HG03565 (cell line): Measurements from ENCODE around the gene SBF2.
"Not testable (repeated sequence)": the region's sequence is repeated elsewhere in the genome, so short reads cannot be mapped to it uniquely, and the experiment has no call there.

ENCODE experiments used
- ATAC-seq: cut with Tn5 transposase; IDR thresholded peaks from one replicate; pipeline ENCODE4 v1.9.1; 2021; ENCODE audit warnings: mild to moderate bottlenecking, moderate library complexity; ENCODE audit not compliant: unreplicated experiment

SBF2 gene

DNA sequence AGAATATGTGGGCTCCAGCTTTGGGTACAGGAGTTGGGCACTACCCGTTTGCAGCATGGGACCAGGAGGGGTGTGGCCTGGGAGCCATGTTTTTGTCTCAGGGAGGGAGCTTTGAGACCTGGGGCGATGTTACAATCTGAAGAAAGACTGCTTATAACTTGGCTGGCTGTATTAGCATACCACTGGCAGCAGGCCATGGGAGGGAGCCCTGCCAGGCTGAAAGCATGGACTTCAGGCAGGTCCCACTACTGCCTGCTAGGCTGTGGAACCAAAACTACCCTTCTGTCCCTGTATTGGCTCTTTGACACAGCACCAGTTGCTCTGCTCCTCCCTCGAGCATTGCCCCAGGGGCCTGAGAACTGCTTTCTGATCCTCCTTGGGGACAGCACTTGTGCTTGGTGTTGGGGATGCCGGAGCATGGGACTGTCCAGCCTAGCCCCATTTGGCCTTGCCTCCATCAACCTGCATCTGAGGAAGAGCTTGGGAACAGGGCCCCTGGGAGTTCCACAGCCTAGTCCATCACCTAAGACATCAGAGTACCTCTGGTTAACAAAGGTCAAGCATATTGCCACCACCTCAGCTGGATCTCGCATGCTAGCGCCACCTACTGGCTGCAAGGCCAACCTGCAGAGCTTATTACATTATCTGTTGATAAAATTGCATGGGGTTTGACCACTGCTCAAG, 217.4 kb downstream of the SBF2 start:
- no peak for ATAC-seq

- ATAC-seq: no peak
Observed at GRCh38 chr11:10075141-10075540, 218.9 kb downstream of the SBF2 start.

GRCh38 chr11:10072841-10073240, 221.2 kb downstream of the SBF2 start:
- no peak for ATAC-seq

DNA sequence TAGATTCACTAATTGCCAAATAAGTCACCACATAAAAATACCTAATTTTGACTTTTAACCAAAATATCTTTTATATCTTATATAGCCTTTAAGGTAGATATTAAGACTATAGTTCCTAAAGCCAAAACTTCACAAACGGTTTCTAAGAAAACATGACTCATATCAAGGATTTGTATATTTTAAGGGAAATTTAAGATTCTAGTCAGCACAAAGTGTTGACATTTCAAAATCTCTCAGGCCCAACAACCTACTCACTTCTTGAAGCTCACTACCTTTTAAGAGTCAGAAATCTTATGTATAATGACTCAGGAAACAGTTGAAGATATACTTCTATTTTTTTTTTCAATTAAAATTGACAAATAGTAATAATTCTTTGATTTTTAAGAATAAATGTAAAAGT, 221.9 kb downstream of the SBF2 start:
- ATAC-seq: no peak

DNA sequence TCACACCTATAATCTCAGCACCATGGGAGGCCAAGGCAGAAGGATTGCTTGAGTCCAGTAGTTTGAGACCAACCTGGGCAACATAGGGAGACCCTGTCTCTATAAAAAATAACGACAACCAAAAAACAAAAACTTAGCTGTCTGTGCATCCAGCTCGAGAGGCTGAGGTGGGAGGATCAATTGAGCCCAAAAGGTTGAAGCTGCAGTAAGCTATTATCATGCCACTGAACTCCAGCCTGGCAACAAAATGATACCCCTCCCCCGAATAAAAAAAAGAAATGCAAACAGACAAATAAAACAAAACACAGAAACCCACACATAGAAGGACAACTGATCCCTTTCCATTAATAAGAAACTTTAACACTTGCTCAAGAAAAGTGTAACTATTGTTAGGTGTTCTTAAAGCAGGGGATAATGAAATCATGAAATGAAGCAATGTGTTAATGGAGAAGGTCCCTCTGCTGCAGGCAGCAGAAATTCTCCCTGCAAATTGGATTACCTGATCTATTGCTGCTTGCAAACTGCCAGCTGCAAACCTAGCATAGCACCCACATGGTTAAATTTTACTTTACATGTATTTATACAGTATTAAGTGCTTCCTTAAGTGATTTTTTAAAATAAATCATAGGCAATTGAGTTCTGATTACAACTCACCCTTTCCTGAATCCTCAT, 226.3 kb downstream of the SBF2 start:
- no peak for ATAC-seq

- no peak for ATAC-seq
Observed at GRCh38 chr11:10066441-10066840, 227.6 kb downstream of the SBF2 start.

DNA sequence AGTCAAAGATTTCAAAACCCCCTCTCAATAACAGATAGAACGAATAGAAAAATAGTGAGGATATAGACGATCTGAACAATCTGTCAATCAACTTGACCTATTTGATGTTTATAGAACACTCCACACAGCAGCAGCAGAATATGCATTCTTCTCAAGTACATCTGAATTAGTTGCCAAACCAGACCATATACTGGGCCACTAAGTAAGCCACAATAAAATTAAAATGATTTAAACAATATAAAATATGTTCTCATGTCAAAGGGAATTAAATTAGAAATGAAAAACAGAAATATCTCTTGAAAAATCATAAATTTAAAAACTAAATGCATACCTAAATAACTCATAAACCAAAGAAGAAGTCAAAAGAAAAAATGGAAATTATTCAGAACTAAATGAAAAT, 229.2 kb downstream of the SBF2 start:
- no peak for ATAC-seq

- no peak for ATAC-seq
Observed at GRCh38 chr11:10058356-10058755, 235.7 kb downstream of the SBF2 start.

DNA sequence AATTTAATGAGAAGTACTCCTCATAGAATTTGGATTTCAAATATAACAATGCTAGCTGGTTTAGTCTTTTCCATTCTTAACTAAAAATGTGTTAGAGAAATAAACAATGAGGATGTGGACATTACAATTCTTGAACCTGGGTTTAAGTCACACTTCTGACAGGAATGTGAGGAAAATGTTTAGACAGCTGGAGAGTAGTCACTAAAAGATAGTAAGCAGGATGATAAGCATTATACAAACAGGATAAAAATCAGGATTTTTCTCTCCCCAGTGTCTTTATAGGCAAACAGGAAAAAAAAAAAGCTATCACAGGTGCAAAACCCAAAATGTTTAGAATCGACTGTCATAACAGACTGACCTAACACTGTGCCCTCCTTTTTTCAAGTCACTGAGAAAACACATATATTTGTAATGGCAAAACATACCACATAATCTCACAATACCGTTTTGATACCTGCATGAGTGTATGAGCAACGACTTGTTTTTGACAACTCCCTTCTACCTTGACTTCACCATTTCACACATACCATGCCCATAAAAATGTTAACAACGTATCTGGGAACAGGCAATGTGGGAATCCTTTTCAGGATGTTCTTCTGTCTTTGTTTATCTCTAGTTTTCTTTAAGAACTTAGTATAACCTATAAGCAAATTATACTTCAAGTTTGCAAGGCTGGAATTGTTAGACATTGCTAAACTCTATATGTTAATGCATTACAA, 242.0 kb downstream of the SBF2 start:
- no peak for ATAC-seq

GRCh38 chr11:10050561-10050960, 243.5 kb downstream of the SBF2 start:
- no peak for ATAC-seq

DNA sequence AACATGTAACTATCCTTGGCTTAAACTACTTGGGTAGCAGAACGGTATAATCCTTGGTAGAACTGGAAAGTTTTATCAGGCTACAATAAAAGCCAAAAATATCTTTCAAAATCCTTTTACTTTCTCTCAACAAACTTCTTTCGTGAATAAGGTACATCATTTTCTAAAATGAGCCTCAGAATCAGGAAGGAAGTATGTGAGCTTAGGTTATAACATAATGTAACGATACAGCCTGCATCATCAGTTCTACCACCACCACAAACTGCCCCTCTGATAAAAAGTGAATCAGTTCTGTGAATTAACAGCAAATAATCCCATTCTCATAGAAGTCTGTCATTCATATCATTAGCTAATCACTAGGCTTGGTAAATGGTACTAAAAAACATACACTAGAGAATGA, 244.3 kb downstream of the SBF2 start:
- ATAC-seq: no peak

DNA sequence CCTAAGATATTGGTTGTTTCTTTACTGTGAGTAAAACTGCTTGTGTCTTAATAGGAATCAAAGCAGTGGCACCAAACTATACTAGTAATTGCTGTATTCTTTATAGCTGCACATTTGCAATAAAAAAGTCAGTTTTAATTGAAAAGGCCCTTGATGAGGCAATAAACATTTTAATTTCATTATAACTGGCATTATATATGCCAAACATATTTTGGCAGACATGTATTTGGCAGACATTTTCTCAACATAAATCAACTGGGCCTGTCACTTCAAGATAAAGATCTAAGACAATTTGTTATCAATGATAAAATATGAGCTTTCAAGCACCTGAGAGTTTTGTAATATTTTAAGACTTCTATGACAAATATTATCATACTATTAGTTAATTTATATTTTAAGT, 245.7 kb downstream of the SBF2 start:
- no peak for ATAC-seq

GRCh38 chr11:10044618-10045017, 249.4 kb downstream of the SBF2 start:
- no peak for ATAC-seq

- no peak for ATAC-seq
Observed at GRCh38 chr11:10042699-10043098, 251.3 kb downstream of the SBF2 start.

DNA sequence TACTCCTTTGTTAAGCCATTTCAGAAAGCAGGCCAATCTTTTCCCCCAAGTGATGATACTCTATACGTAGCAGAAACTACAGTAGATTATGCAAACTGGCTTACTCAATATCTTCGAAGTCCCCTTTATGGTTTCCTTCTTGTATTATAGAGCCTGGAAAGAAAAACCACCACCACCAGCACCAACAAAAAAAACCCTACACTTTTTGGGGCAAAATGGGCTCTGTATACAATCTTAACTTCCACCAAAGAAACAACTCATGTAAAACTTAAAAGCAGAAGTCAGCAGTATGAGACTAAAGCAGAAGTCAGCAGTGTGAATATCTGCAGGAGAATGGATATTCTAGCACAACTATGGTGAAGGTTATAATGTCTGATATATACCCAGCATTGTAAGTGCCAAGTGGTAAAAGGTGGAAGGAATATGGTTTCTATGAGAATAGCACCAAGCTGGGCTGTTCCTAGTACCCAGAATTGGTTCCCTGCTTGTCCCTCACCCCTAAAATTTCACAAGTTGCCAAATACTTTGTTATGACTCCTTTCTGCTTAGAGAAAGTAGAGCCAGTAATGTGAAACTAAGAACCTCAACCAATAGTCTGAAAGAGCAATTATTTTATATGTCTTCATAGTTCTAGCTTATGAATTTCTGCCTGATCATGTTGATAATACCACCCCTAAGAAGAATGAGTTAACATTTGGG, 252.1 kb downstream of the SBF2 start:
- no peak for ATAC-seq

- ATAC-seq: no peak
Observed at GRCh38 chr11:10041332-10041731, 252.7 kb downstream of the SBF2 start.

DNA sequence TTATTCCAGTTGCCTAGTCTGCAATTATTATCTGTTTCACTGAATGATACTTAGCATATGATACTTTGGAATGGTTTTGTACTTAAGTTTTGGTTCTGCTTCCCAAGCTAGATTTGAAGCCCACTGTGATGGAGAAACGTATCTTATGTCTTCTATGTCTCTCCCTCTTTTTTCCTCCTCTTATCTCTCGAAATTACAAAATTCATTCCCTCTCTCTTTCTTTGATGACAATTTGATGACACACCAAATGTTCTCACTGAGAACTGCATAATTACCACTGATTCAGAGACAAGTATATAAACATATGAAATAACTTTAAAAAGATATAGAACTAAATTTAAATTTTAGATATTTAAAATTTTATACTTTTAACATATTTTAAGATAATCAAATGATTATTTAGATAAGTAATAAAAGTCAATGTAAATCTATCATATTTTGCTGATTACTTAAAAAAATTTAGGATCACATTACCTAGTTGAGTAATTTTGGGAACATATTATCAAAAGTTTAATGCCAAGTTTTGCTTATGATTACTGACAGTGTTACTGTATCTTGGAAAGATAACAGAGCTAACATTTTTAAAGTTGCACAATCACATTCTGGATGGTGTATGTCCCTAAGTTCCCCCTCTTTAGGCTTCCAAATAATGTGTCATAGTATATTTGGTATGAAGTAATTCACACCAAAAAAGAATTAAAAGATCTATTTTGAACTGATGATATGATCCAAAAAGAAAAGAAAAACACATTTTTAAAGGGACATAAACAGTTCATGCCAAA, 255.3 kb downstream of the SBF2 start:
- no peak for ATAC-seq

- ATAC-seq: not testable (repeated sequence)
Observed at GRCh38 chr11:10035932-10036331, 258.1 kb downstream of the SBF2 start.

DNA sequence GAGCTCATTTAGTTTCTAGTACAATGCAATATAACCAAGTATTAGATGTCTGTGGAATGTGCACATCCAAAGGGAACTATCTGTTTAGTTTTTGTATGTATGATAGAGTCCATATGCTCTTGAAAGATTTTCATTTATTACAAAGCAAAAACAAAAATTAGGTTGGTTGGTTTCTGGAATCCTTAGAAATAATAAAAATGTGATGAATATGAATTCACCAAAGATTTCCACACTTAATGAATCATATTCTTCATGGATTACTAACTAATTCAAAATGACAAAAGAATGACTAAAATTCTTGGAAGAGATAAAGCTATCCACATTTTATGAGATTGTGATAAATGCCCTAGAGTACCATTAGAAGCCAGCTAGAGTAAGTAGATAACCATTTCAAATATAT, 261.1 kb downstream of the SBF2 start:
- no peak for ATAC-seq

GRCh38 chr11:10030122-10030490, 263.9 kb downstream of the SBF2 start:
- no peak for ATAC-seq
